HepG2 (cell line): ENCODE data around the gene TRERF1. TPM values are rescaled to one million over a fixed set of nuclear protein-coding genes. Genes with fewer than 3 reads are reported as not detected.

Experiments
- ATAC-seq: fragments of 200-7000 bp; cut with Tn5 transposase; 3 replicates; pipeline ENCODE4 v1.9.1; 2020; ENCODE audit warnings: mild to moderate bottlenecking, moderate library complexity
- BruUV-seq: library from RNA; stranded (reverse); fragments of 400-500 nt; replicated peaks from 2 replicates; lab custom pipeline; 2021; lab: Mats Ljungman, UMichigan
- CTCF ChIA-PET: fragments of 300-600 bp; formaldehyde crosslinking; extraction: SDS; loops from one replicate; lab custom pipeline; 2021; ENCODE audit warnings: low total read pairs, inconsistent platforms, low intra/inter-chr PET ratio; lab: Yijun Ruan, JAX
- POLR2A ChIA-PET: fragments of 350-600 bp; sonication (Branson Sonifier 250); formaldehyde crosslinking; loops from one replicate; lab custom pipeline; 2020; ENCODE audit warnings: antibody characterized with exemption, inconsistent platforms; lab: Yijun Ruan, JAX
- DNase-seq: peaks from one replicate; pipeline ENCODE4 v3.0.0-alpha.2; 2015; ENCODE audit warnings: low spot score
- FAIRE-seq: peaks from 3 replicates; lab custom pipeline; 2011; peaks lifted over from hg19 to GRCh38; lab: Jason Lieb, UNC
- H2AFZ ChIP-seq: one replicate; pipeline ENCODE4 v1.6.1; 2011; ENCODE audit warnings: low read length, inconsistent platforms
- H3K27ac ChIP-seq: fragments of 300-600 bp; 3 replicates; pipeline ENCODE4 v1.8.0; 2011; ENCODE audit warnings: mixed run types, mild to moderate bottlenecking, mixed read lengths, low read length, inconsistent platforms; ENCODE audit not compliant: insufficient read depth; ENCODE audit errors: extremely low read length
- H3K27me3 ChIP-seq, 2 experiments: fragments of 200-600 bp in 1 of 2; 2 replicates in 1 of 2; 3 replicates in 1 of 2; pipeline versions ENCODE4 v1.6.0 to v1.8.0; 2011; ENCODE audit warnings: low read length in 2 of 2, mild to moderate bottlenecking in 2 of 2, moderate library complexity in 2 of 2, inconsistent platforms in 1 of 2; ENCODE audit not compliant: insufficient read depth in 2 of 2, control insufficient read depth in 1 of 2
- H3K36me3 ChIP-seq, 2 experiments: fragments of 200-600 bp in 1 of 2; replicated peaks in 1 of 2; 2 replicates in 1 of 2; 3 replicates in 1 of 2; pipeline versions ENCODE4 v1.5.1 to v1.8.0; 2011; ENCODE audit warnings: low read length in 2 of 2, inconsistent platforms in 1 of 2; ENCODE audit not compliant: insufficient read depth in 2 of 2, control insufficient read depth in 1 of 2
- H3K4me1 ChIP-seq: 2 replicates; pipeline ENCODE4 v1.5.1; 2012; ENCODE audit warnings: low read length, inconsistent platforms; ENCODE audit not compliant: insufficient read depth
- H3K4me2 ChIP-seq: 2 replicates; pipeline ENCODE4 v1.6.0; 2011; ENCODE audit warnings: low read depth, low read length, inconsistent platforms
- H3K4me3 ChIP-seq, 3 experiments: fragments of 200-600 bp in 1 of 3; sonication (generic), shearing (Covaris generic) in 1 of 3; replicated peaks in 1 of 3; 2 replicates each; pipeline ENCODE4 v1.5.1; 2011 to 2016; ENCODE audit warnings: low read length in 3 of 3, inconsistent platforms in 2 of 3, low read depth in 2 of 3, mild to moderate bottlenecking in 2 of 3, control low read depth in 1 of 3, mixed read lengths in 1 of 3; ENCODE audit not compliant: insufficient read depth in 1 of 3
- H3K79me2 ChIP-seq: one replicate; pipeline ENCODE4 v1.6.1; 2011; ENCODE audit warnings: low read length, inconsistent platforms; ENCODE audit not compliant: insufficient read depth
- H3K9ac ChIP-seq: 2 replicates; pipeline ENCODE4 v1.6.0; 2011; ENCODE audit warnings: mild to moderate bottlenecking, low read depth, low read length, inconsistent platforms; ENCODE audit not compliant: insufficient read depth
- H3K9me3 ChIP-seq: 2 replicates; pipeline ENCODE4 v1.5.1; 2012; ENCODE audit warnings: mild to moderate bottlenecking, low read length
- H4K20me1 ChIP-seq: 2 replicates; pipeline ENCODE4 v1.6.0; 2011; ENCODE audit warnings: inconsistent platforms, mild to moderate bottlenecking, low read length, moderate library complexity; ENCODE audit not compliant: insufficient read depth
- EED ChIP-seq: sonication (generic); formaldehyde crosslinking; IDR thresholded peaks from 2 replicates; pipeline ENCODE4 v1.5.0; 2020; ENCODE audit warnings: mild to moderate bottlenecking, missing genetic modification reagents
- GTF2F1 ChIP-seq: fragments of 150-350 bp; IDR thresholded peaks from 2 replicates; pipeline ENCODE4 v1.6.1; 2014; ENCODE audit warnings: low read length
- KDM1A ChIP-seq: IDR thresholded peaks from 2 replicates; pipeline ENCODE4 v1.6.1; 2016; ENCODE audit warnings: missing compliant biosample characterization
- MZF1 ChIP-seq: sonication (generic); formaldehyde crosslinking; IDR thresholded peaks from 2 replicates; pipeline ENCODE4 v1.8.1; 2023; ENCODE audit warnings: mild to moderate bottlenecking, missing genetic modification reagents, borderline replicate concordance
- PHF21A ChIP-seq: sonication (generic); formaldehyde crosslinking; IDR thresholded peaks from 2 replicates; pipeline ENCODE4 v1.5.0; 2020; ENCODE audit warnings: mild to moderate bottlenecking, missing genetic modification reagents
- ZFAT ChIP-seq: sonication (generic); formaldehyde crosslinking; conservative IDR thresholded peaks from 2 replicates; pipeline ENCODE4 v1.8.1; 2023; ENCODE audit warnings: missing genetic modification reagents, inconsistent platforms
- ZMYM2 ChIP-seq: sonication (generic); formaldehyde crosslinking; IDR thresholded peaks from 2 replicates; pipeline ENCODE4 v1.8.0; 2022; ENCODE audit warnings: mild to moderate bottlenecking, missing genetic modification reagents
- ZMYM3 ChIP-seq: sonication (generic); formaldehyde crosslinking; IDR thresholded peaks from 2 replicates; pipeline ENCODE4 v1.5.1; 2020; ENCODE audit warnings: mild to moderate bottlenecking, missing genetic modification reagents
- ZNF121 ChIP-seq: sonication (generic); formaldehyde crosslinking; IDR thresholded peaks from 2 replicates; pipeline ENCODE4 v1.5.0; 2020; ENCODE audit warnings: mild to moderate bottlenecking, missing genetic modification reagents
- ZNF362 ChIP-seq: sonication (generic); formaldehyde crosslinking; IDR thresholded peaks from 2 replicates; pipeline ENCODE4 v1.4.0; 2020; ENCODE audit warnings: missing genetic modification reagents, mild to moderate bottlenecking, borderline replicate concordance
- ZNF430 ChIP-seq: sonication (generic); formaldehyde crosslinking; IDR thresholded peaks from 2 replicates; pipeline ENCODE4 v1.9.0; 2021; ENCODE audit warnings: mild to moderate bottlenecking, missing genetic modification reagents
- ZNF501 ChIP-seq: sonication (generic); formaldehyde crosslinking; IDR thresholded peaks from 2 replicates; pipeline ENCODE4 v1.5.1; 2020; ENCODE audit warnings: mild to moderate bottlenecking, moderate library complexity, missing genetic modification reagents
- ZNF547 ChIP-seq: sonication (generic); formaldehyde crosslinking; IDR thresholded peaks from 2 replicates; pipeline ENCODE4 v1.5.1; 2020; ENCODE audit warnings: mild to moderate bottlenecking, missing genetic modification reagents
- ZNF629 ChIP-seq: sonication (generic); formaldehyde crosslinking; conservative IDR thresholded peaks from 2 replicates; pipeline ENCODE4 v1.5.0; 2020; ENCODE audit warnings: missing genetic modification reagents
- WGBS: methylation state at CpG from one replicate; pipeline ENCODE4 v1.1.6; 2017; ENCODE audit warnings: low lambda C conversion rate; 5-methylcytosine and 5-hydroxymethylcytosine counted together
- in situ Hi-C: cut with HindIII; loops from 2 replicates; pipeline ENCODE4 v1.10.0; 2017; ENCODE audit warnings: low pct_unique_long_range_greater_than_20kb; ENCODE audit not compliant: extremely low pct_ligation_motif_present
- intact Hi-C: fragments of 100-400 bp; cut with micrococcal nuclease; formaldehyde crosslinking; loops from one replicate; pipeline ENCODE4 v1.10.0; 2022; ENCODE audit not compliant: unreplicated experiment
- polyA plus RNA-seq, 8 experiments: library from polyadenylated mRNA; depleted of rRNA in 3 of 8; stranded (reverse) in 7 of 8; unstranded in 1 of 8; fragments of >200 nt; fragmentation: Illumina TruSeq in 4 of 8; extraction: Trizol in 4 of 8; gene quantifications; 2 replicates each; pipeline versions ENCODE4 v1.2.1 to v1.2.3, GENCODE V29; 2011 to 2016; ENCODE audit warnings: low read depth in 4 of 8, missing spikeins in 1 of 8, mixed read lengths in 1 of 8; ENCODE audit not compliant: insufficient read depth in 1 of 8
- total RNA-seq, 5 experiments: library from RNA; depleted of rRNA; stranded (reverse); fragments of >200 nt; fragmentation: Illumina TruSeq; extraction: Trizol; gene quantifications; 2 replicates each; pipeline ENCODE4 v1.2.3, GENCODE V29; 2016; ENCODE audit warnings: low read depth in 1 of 5
- TF ChIP-seq, protein P1 (sequence below): sonication (generic); formaldehyde crosslinking; IDR thresholded peaks from 2 replicates; pipeline ENCODE4 v1.5.1; 2020; ENCODE audit warnings: missing genetic modification reagents, mild to moderate bottlenecking, borderline replicate concordance

TRERF1 gene
- total and polyA plus RNA-seq, 2 of the 13 experiments (the other 11 are each of a cell fraction or from before 2014, with no cell fraction given): 0.02 TPM; not detected in 1

DNA sequence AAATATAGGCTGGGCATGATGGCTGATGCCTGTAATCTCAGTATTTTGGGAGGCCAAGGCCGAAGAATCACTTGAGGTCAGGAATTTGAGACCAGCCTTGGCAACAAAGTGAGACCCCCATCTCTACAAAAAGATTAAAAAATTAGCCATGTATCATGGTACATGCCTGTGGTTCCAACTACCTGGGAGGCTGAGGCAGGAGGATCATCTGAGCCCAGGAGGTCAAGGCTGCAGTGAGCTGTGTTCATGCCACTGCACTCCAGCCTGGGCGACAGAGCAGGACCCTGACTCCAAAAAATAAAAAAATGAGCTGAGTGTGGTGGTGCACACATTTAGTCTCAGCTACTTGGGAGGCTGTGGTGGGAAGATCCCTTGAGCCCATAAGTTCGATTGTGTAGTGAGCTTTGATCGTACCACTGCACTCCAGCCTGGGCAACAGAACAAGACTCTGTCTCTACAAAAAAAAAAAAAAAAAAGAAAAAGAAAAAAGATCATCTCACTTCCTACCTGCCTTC is 246.9 kb downstream of the TRERF1 start (continued):
- TF ChIP-seq ZNF547 (CRISPR knock-in tag): no peak
- no peak for TF ChIP-seq ZFAT (CRISPR knock-in tag)
- TF ChIP-seq ZNF121 (CRISPR knock-in tag): peak; percentile 72
- TF ChIP-seq GTF2F1: no peak
- peak; percentile 31; the same call in 1 of the 2 replicates for TF ChIP-seq ZNF501
- peak; percentile 80; the same call in 1 of the 2 replicates for TF ChIP-seq ZMYM2
- no peak for TF ChIP-seq PHF21A (CRISPR knock-in tag)
- peak; percentile 40; the same call in 1 of the 2 replicates for TF ChIP-seq KDM1A (CRISPR knock-in tag)
- TF ChIP-seq ZNF362 (CRISPR knock-in tag): peak; percentile 51; the same call in 1 of the 2 replicates
- no peak for TF ChIP-seq EED
- TF ChIP-seq ZMYM3 (CRISPR knock-in tag): peak; percentile 91

DNA sequence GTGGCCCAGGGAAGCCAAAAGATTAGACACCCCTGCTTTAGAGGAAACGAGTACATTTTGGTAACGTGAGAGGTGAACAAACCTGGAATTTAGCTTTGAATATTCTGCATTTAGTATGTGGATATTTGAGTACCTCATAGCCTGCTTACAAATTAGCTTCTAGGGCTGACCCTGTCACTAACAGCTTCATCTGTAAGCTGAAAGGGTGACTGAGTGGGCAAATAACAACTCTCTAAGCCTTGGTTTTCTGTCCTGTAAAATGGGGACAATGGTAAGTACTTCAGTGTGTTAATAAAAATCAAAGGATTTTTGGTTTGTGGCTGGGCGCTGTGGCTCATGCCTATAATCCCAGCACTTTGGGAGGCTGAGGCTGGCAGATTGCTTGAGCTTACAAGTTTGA is 248.5 kb downstream of the TRERF1 start:
- intact Hi-C loops: no loop called here
- Histone ChIP-seq H3K79me2 (no peaks in the 10 kb centered on the region), H4K20me1 (no peaks in the 10 kb centered on the region), H3K36me3 (no peaks in the 10 kb centered on the region; a peak in 3 of 5 replicates), H3K27me3 (no peaks in the 10 kb centered on the region), H3K27ac (peak overlapping the region; percentile 33), H3K4me1 (peaks cover 77% of the 10 kb centered on the region), H3K4me3 (no peak overlapping the region), H3K4me2 (no peak overlapping the region), H3K9ac (no peak overlapping the region), H3K9me3 (no peaks in the 10 kb centered on the region), H2AFZ (no peak overlapping the region)
- DNase-seq (no peak), ATAC-seq (no peak), FAIRE-seq (no peak)
- BruUV-seq: no TSS peak
- POLR2A ChIA-PET: interaction anchor here (0.7 to 2.2 kb wide), 4 partner anchors 14 to 380 kb away, joined by 3 to 5 read pairs (median 4); partner anchors contain the start of gene TAF8
- CTCF ChIA-PET: no interaction called here
- in situ Hi-C loops: loop anchor here (25.0 kb wide), 1 partner anchor 416 kb away; the partner anchor contains the start of genes FRS3, PRICKLE4 and TOMM6
- TF ChIP-seq ZNF430 (CRISPR knock-in tag): no peak
- peak; percentile 58; the same call in 1 of the 2 replicates for TF ChIP-seq ZMYM3 (CRISPR knock-in tag)
- TF ChIP-seq, protein P1, sequence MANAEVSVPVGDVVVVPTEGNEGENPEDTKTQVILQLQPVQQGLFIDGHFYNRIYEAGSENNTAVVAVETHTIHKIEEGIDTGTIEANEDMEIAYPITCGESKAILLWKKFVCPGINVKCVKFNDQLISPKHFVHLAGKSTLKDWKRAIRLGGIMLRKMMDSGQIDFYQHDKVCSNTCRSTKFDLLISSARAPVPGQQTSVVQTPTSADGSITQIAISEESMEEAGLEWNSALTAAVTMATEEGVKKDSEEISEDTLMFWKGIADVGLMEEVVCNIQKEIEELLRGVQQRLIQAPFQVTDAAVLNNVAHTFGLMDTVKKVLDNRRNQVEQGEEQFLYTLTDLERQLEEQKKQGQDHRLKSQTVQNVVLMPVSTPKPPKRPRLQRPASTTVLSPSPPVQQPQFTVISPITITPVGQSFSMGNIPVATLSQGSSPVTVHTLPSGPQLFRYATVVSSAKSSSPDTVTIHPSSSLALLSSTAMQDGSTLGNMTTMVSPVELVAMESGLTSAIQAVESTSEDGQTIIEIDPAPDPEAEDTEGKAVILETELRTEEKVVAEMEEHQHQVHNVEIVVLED (CRISPR knock-in tag): no peak
- no peak for TF ChIP-seq MZF1 (CRISPR knock-in tag)
- TF ChIP-seq ZNF629 (CRISPR knock-in tag): peak; percentile 92
- 96% methylated on average over 3 of the region's 3 CpGs for WGBS
